NT2/D1 (cell line): ENCODE measurements around the gene SLC22A12.
"Not testable (repeated sequence)": the region's sequence is repeated elsewhere in the genome, so short reads cannot be mapped to it uniquely, and the experiment has no call there.

Experiments used
- DNase-seq: peaks from one replicate; pipeline ENCODE4 v3.0.0-alpha.2; 2011; ENCODE audit warnings: low read depth, low spot score
- H3K27me3 ChIP-seq: 2 replicates; pipeline ENCODE4 v1.6.0; 2011; ENCODE audit warnings: mild to moderate bottlenecking; ENCODE audit not compliant: insufficient read length, insufficient read depth
- H3K36me3 ChIP-seq: 2 replicates; pipeline ENCODE4 v1.6.1; 2011; ENCODE audit warnings: mild to moderate bottlenecking, low read length, mixed read lengths; ENCODE audit not compliant: insufficient read depth, insufficient read length
- H3K4me1 ChIP-seq: 2 replicates; pipeline ENCODE4 v1.5.1; 2011; ENCODE audit not compliant: insufficient read depth, insufficient read length
- H3K4me3 ChIP-seq: 2 replicates; pipeline ENCODE4 v1.5.1; 2011; ENCODE audit warnings: low read depth; ENCODE audit not compliant: insufficient read length
- H3K9ac ChIP-seq: 2 replicates; pipeline ENCODE4 v1.6.0; 2011; ENCODE audit warnings: low read depth; ENCODE audit not compliant: insufficient read length
- H3K9me3 ChIP-seq: 2 replicates; pipeline ENCODE4 v1.5.1; 2011; ENCODE audit warnings: mild to moderate bottlenecking, low read length; ENCODE audit not compliant: insufficient read depth
- SUZ12 ChIP-seq: IDR thresholded peaks from 2 replicates; pipeline ENCODE4 v1.6.1; 2011; ENCODE audit not compliant: insufficient read length, insufficient read depth; ENCODE audit errors: extremely low read depth
- YY1 ChIP-seq: IDR thresholded peaks from 2 replicates; pipeline ENCODE4 v1.6.1; 2011; ENCODE audit not compliant: insufficient read length, insufficient read depth
- ZNF274 ChIP-seq: IDR thresholded peaks from 2 replicates; pipeline ENCODE4 v1.6.1; 2011; ENCODE audit warnings: mild to moderate bottlenecking, low read depth, low read length

The SLC22A12 gene

DNA sequence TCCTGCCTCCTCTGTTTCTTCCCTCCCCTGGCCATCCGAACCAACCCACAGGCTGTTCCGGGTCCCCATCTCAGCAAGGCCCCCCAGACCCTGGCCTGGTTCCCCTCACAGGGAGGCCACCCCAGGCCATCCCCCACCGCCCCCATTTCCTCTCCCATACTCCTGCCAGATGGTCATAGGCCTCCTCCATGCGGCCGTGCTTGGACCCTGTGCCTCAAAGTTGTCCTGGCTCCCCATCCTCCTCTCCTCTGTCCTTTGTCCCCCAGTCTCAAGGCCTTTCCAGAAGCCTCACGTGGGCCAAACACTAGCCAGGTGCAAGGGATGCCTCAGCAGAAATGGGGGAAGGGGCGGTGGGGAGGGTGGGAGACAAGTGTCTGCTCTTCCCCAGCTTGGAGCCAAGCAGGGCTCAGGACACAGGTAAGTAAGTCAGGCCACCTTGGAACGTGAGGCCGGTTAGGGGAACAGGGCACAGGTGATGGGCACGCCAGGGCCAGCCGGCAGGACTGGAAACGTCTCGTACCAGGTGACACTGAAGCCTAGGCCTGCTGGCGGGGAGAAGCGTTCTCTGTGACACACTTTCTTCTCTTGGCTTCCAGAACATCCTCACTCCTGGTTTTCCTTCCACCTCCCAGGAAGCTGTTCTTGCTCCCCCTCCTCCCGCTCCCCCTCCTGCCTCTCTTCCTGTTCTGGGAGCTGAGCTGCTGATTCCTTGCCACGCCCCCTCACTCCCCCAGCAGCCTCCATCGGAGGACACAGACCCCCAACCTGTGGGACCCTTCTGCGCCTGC, 31.5 kb upstream of the SLC22A12 start:
- TF ChIP-seq ZNF274 (no peak), SUZ12 (no peak), YY1 (no peak)
- H3K27me3 ChIP-seq = no peaks in the 10 kb centered on the region
- H3K9ac ChIP-seq = peak overlapping the region; percentile 80
- no peak for DNase-seq
- no peaks in the 10 kb centered on the region for H3K9me3 ChIP-seq
- peaks cover 53% of the 10 kb centered on the region for H3K4me1 ChIP-seq
- H3K36me3 ChIP-seq = no peaks in the 10 kb centered on the region
- no peak overlapping the region for H3K4me3 ChIP-seq

DNA sequence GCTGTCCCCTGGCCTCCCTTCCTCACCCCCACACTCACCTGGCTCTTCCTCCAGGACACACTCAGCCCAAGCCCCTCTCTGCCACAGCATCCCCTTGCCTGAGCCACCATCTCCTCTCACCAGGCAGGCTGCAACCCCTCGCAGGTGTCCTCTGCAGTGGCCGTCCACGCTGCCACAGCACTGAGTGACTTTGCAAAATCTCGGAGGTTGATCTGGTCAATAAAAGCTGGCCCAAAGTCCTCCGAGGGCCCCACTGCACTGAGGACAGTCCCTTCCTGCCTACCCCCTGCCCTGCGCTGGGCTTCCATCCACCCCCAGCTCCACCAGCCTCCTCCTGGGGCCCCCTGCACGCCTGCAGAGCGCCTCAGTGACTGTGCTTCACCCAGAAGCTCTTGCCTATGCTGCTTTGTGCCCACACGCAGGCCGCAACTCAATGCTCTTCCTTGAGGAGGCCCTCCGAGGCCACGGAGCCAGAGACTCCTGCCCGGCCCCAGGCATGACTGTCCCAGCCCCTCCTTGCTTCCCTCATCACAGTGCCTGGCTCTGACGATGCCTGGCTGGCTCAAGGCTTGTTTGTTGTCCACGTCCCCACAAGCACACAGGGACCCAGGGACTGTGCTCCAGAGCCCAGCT, 30.8 kb upstream of the SLC22A12 start:
- Histone ChIP-seq H3K4me1 (peaks cover 53% of the 10 kb centered on the region), H3K9ac (peak overlapping the region; percentile 52), H3K36me3 (no peaks in the 10 kb centered on the region), H3K27me3 (no peaks in the 10 kb centered on the region), H3K9me3 (no peaks in the 10 kb centered on the region), H3K4me3 (no peak overlapping the region)
- no peak for DNase-seq
- TF ChIP-seq SUZ12 (no peak), YY1 (no peak), ZNF274 (no peak)

DNA sequence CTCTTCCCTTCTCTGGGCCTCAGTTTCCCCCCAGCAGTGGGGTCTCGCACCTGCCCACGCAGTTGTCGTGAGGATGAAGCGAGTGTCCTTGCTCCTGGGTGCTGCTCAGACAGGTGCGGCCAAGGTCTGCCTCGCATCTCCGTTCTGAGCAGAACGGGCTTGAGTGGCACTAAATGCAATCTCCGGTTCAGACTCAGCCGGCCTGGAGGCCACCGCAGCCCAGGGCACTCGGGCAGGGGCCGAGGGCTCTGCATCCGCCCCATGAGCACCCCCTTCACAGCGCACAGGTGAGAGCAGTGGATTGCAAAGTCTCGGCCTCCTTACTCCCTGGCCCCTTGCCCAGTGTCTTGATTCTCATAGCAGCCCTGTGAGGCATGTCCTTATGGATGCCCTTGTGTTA, 30.1 kb upstream of the SLC22A12 start:
- no peak for DNase-seq
- no peaks in the 10 kb centered on the region for H3K9me3 ChIP-seq
- H3K9ac ChIP-seq = no peak overlapping the region
- peaks cover 54% of the 10 kb centered on the region for H3K4me1 ChIP-seq
- no peaks in the 10 kb centered on the region for H3K27me3 ChIP-seq
- TF ChIP-seq SUZ12 = no peak
- no peak for TF ChIP-seq YY1
- no peak for TF ChIP-seq ZNF274
- no peak overlapping the region for H3K4me3 ChIP-seq
- no peaks in the 10 kb centered on the region for H3K36me3 ChIP-seq

DNA sequence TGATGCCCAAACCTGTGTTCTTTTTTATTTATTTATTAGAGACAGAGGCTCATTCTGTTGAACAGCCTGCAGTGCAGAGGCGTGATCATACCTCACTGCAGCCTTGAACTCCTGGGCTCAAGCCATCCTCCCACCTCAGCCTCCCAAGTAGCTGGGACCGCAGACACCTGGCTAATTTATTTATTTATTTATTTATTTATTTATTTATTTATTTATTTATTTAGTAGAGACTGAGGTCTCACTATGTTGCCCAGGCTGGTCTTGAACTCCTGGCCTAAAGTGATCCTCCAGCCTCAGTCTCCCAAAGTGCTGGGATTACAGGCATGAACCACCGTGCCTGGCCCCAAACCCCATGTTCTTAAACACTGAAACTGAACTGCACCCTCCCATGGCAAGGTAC, 29.6 kb upstream of the SLC22A12 start:
- H3K27me3 ChIP-seq, H3K36me3 ChIP-seq, H3K9ac ChIP-seq, H3K4me3 ChIP-seq, H3K9me3 ChIP-seq, DNase-seq: not testable (repeated sequence)
- H3K4me1 ChIP-seq = peaks cover 49% of the 10 kb centered on the region

DNA sequence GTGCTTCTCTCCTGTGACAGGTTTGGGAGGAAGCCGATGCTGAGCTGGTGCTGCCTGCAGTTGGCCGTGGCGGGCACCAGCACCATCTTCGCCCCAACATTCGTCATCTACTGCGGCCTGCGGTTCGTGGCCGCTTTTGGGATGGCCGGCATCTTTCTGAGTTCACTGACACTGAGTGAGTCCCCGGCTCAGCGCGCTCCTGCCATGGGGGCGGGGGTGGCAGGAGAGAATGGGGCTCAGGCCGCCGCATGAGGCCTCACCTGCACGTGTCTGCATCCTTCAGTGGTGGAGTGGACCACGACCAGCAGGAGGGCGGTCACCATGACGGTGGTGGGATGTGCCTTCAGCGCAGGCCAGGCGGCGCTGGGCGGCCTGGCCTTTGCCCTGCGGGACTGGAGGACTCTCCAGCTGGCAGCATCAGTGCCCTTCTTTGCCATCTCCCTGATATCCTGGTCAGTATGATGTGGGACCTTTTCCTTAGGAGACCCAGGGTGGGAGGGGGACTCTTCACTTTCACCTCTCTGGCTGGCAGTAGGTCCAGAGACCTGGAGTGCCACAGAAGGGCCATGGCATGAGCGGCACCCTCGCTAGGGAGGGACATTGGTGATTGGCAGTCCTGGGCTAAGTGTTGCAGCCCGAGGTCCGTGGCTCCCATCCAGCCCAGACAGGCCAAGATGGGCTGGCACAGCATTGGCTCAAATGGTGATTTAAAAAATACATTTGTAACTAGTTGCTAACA, 28.9 kb upstream of the SLC22A12 start:
- no peak overlapping the region for H3K4me3 ChIP-seq
- TF ChIP-seq YY1 (no peak), ZNF274 (no peak), SUZ12 (no peak)
- peaks cover 49% of the 10 kb centered on the region for H3K4me1 ChIP-seq

DNA sequence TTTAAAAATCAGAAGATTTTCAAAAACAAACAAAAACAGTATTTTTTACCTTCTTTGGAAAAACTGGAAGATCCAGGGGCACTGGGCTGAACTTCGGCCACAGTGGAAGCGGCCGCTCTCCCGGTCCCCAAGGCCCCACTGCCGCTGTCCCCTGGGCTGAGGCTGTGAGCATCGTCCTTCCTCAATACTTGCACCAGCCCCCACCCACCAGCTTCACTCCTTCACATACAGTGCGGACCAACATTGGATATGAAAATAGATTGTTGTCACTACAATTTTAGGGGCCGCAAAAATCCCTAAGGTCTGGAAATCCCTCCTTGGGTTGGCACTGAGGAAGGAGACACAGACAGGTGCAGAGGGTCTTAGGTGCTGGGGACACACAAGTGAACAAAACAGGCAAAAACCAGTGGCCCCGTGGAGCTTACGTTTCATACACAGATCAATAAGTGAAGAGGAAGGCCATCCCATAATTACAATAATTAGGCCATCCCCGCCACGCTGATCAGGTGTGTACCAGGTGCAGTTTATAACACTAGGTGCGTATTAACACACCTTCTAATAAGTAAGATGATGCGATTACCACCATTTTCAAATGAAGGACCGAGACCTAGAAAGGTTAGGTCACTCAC, 28.2 kb upstream of the SLC22A12 start:
- H3K9ac ChIP-seq = no peak overlapping the region
- TF ChIP-seq YY1 (no peak), SUZ12 (no peak), ZNF274 (no peak)
- H3K36me3 ChIP-seq = no peaks in the 10 kb centered on the region
- DNase-seq = no peak
- peaks cover 52% of the 10 kb centered on the region for H3K4me1 ChIP-seq
- no peak overlapping the region for H3K4me3 ChIP-seq
- H3K9me3 ChIP-seq = no peaks in the 10 kb centered on the region
- H3K27me3 ChIP-seq = no peaks in the 10 kb centered on the region

More for the DNA sequence above, 28.9 kb upstream of the SLC22A12 start:
- Histone ChIP-seq H3K27me3 (no peaks in the 10 kb centered on the region), H3K9me3 (no peaks in the 10 kb centered on the region), H3K36me3 (no peaks in the 10 kb centered on the region), H3K9ac (no peak overlapping the region)
- DNase-seq = no peak

DNA sequence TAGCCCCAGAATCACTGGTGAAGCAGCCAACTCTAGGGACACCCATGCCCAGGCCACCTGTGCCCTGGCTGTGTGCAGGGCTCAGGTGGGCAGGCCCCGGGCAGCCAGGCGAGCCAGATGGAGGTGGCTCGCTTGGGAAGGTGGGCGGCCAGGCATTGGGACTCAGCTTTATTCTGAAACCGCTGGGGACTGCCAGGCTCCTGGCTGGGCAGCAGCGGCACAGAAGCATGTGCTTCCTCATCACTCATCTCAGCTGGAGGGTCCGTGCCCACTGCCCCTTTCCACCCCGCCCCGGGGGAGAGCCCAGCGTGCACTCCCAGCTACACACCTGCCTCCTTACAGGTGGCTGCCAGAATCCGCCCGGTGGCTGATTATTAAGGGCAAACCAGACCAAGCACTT, 27.1 kb upstream of the SLC22A12 start:
- Histone ChIP-seq H3K4me3 (no peak overlapping the region), H3K4me1 (peaks cover 48% of the 10 kb centered on the region), H3K9ac (no peak overlapping the region), H3K9me3 (no peaks in the 10 kb centered on the region), H3K36me3 (no peaks in the 10 kb centered on the region), H3K27me3 (no peaks in the 10 kb centered on the region)
- DNase-seq = no peak
- no peak for TF ChIP-seq YY1
- no peak for TF ChIP-seq ZNF274
- TF ChIP-seq SUZ12 = no peak
